ENCODE measurements around the gene FGF12.
A peak's percentile ranks its signal among the peaks of the same experiment; 100 is the strongest.

FGF12 gene

DNA sequence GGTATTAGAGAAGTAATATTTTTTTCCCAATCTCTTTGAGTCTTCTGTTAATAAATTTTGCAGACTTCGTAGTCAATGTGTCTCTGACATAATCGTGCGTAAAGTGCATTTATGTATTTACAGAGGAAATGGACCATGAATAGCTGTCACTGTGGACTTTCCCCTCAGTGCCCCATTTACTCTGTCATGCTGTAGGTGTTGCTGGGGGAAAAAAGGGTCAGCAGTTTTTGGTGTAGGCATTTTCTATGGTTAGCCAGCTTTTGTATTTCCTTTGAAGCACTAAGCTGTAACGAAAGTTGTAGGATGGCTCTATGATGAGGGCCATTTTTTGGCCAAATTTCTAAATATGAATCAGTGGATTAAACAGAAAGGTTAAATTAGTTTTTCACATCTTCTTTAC, 598.4 kb downstream of the FGF12 start:
- H3K4me3 ChIP-seq (ENCODE audit: low read depth, low read length) = no peak overlapping the region
- TF ChIP-seq, protein P1, sequence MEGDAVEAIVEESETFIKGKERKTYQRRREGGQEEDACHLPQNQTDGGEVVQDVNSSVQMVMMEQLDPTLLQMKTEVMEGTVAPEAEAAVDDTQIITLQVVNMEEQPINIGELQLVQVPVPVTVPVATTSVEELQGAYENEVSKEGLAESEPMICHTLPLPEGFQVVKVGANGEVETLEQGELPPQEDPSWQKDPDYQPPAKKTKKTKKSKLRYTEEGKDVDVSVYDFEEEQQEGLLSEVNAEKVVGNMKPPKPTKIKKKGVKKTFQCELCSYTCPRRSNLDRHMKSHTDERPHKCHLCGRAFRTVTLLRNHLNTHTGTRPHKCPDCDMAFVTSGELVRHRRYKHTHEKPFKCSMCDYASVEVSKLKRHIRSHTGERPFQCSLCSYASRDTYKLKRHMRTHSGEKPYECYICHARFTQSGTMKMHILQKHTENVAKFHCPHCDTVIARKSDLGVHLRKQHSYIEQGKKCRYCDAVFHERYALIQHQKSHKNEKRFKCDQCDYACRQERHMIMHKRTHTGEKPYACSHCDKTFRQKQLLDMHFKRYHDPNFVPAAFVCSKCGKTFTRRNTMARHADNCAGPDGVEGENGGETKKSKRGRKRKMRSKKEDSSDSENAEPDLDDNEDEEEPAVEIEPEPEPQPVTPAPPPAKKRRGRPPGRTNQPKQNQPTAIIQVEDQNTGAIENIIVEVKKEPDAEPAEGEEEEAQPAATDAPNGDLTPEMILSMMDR (IDR thresholded peaks at IDR 0.05; ENCODE audit: insufficient read depth, low read depth, low read length, missing control alignments) = no peak
- peak; percentile 62 for DNase-seq (ENCODE audit: low read depth)

DNA sequence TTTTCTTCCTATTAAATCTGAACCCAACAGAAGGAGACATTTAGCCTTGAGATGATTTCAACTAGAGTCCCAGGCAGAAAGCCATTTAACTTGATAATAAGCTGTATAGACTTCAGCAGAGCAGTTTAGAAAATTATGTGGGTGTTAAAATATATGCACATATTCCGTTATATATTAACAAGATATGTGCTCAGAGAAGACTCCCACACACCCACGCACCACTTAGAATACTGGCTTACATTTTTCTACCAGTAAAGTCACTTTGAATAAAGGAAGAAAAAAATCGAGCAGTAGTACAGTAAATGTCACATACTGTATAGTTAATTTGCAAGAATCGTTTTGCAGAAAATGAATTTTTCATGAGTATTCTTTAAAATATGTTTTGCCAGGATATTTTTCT, 599.3 kb downstream of the FGF12 start:
- TF ChIP-seq, protein P1 (IDR thresholded peaks at IDR 0.05; ENCODE audit: insufficient read depth, low read depth, low read length, missing control alignments) = no peak

DNA sequence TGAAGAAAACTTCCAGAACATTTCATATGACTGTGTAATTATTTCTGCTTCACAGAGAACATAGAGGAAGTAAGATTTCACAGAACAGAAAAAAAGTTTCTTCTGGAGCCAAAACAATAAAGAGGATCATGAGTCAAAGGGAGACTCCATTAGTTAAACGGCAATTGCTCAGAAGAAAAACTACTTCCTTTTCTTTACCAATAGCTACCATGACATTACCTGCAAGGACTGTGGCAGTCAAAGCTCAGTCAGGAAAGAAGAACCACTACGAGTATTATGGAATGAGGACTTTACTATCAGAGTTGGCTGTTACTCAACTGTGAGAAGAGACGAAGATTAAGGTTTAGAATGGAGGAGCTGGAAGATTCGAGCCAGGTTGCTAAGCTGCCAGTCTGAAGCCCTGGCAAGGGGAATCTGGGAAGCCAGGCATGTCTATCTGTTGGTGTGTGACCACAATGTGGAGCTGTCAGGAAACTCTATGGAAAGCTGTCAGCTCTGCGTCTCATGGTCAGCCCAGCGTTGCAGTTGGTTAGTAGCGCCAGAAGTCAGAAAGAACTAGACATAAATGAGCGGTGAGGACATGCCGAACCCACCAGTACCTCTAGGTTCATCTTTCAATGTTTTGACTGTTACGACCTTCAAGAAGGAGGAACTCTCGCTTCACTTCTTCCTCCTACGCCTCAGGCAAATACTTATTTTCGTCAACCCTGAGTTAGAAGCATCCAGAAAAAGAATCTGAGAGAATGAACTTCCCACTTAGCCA, 604.3 kb downstream of the FGF12 start:
- DNase-seq (ENCODE audit: low read depth) = peak; percentile 40
- TF ChIP-seq, protein P1 (IDR thresholded peaks at IDR 0.05; ENCODE audit: insufficient read depth, low read depth, low read length, missing control alignments) = no peak
- H3K4me3 ChIP-seq (ENCODE audit: low read depth, low read length) = no peak overlapping the region

More for the DNA sequence above, 599.3 kb downstream of the FGF12 start:
- H3K4me3 ChIP-seq (ENCODE audit: low read depth, low read length) = no peak overlapping the region
- peak; percentile 3 for DNase-seq (ENCODE audit: low read depth)

GRCh38 chr3:192121923-192122322, 605.4 kb downstream of the FGF12 start:
- no peak overlapping the region for H3K4me3 ChIP-seq (ENCODE audit: low read depth, low read length)
- DNase-seq (ENCODE audit: low read depth) = no peak
- TF ChIP-seq, protein P1 (IDR thresholded peaks at IDR 0.05; ENCODE audit: insufficient read depth, low read depth, low read length, missing control alignments) = no peak

GRCh38 chr3:192108820-192109219, 618.5 kb downstream of the FGF12 start:
- no peak overlapping the region for H3K4me3 ChIP-seq (ENCODE audit: low read depth, low read length)
- TF ChIP-seq, protein P1 (IDR thresholded peaks at IDR 0.05; ENCODE audit: insufficient read depth, low read depth, low read length, missing control alignments) = no peak
- DNase-seq (ENCODE audit: low read depth) = no peak

DNA sequence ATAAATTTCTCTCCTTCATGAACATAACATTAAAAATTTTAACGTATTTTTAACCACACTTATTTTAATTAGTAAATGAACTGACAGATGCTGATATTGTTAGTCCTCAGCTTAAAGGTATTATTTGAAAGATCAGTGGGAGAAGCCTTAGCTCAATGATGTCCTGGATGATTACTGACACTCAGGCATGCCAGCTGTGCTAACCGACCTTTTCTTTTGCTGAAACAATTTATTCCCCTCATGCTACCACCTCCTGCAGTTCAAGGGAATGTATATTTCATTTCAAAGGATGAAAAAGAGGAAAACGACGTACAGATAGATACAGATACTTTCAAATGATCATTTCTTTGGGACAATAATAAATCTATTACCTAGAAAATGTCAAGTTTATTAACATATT, 620.8 kb downstream of the FGF12 start:
- no peak overlapping the region for H3K4me3 ChIP-seq (ENCODE audit: low read depth, low read length)
- DNase-seq (ENCODE audit: low read depth) = no peak
- TF ChIP-seq, protein P1 (IDR thresholded peaks at IDR 0.05; ENCODE audit: insufficient read depth, low read depth, low read length, missing control alignments) = no peak

Measured in GM12865 (cell line).